COLO668 (cell line): ENCODE measurements around the gene PLXNA4.
A peak's percentile ranks its signal among the peaks of the same experiment; 100 is the strongest.

ENCODE experiments used
- DNase-seq: peaks from one replicate; lab custom pipeline; 2025; ENCODE audit not compliant: unreplicated experiment; lab: John Stamatoyannopoulos, UW

PLXNA4 gene

GRCh38 chr7:132105096-132105495 lies 471.2 kb downstream of the PLXNA4 start:
- no peak for DNase-seq

- DNase-seq = no peak
Observed at GRCh38 chr7:132103718-132104117, 472.6 kb downstream of the PLXNA4 start.

GRCh38 chr7:132102942-132103341 lies 473.3 kb downstream of the PLXNA4 start:
- no peak for DNase-seq

GRCh38 chr7:132102391-132102790 lies 473.9 kb downstream of the PLXNA4 start:
- DNase-seq = no peak

- no peak for DNase-seq
Observed at GRCh38 chr7:132100981-132101380, 475.3 kb downstream of the PLXNA4 start.

GRCh38 chr7:132100483-132100882 lies 475.8 kb downstream of the PLXNA4 start:
- DNase-seq = no peak

- no peak for DNase-seq
Observed at GRCh38 chr7:132099163-132099562, 477.1 kb downstream of the PLXNA4 start.

GRCh38 chr7:132098327-132098726 lies 477.9 kb downstream of the PLXNA4 start:
- DNase-seq = no peak

- DNase-seq = no peak
Observed at GRCh38 chr7:132097550-132098134, 478.6 kb downstream of the PLXNA4 start.

GRCh38 chr7:132095111-132095765 lies 481.0 kb downstream of the PLXNA4 start:
- DNase-seq = no peak

GRCh38 chr7:132092106-132092505 lies 484.2 kb downstream of the PLXNA4 start:
- DNase-seq = peak; percentile 75

GRCh38 chr7:132091706-132092105 lies 484.6 kb downstream of the PLXNA4 start:
- no peak for DNase-seq

- no peak for DNase-seq
Observed at GRCh38 chr7:132090444-132090843, 485.8 kb downstream of the PLXNA4 start.

- DNase-seq = no peak
Observed at GRCh38 chr7:132089356-132089755, 486.9 kb downstream of the PLXNA4 start.

GRCh38 chr7:132087421-132087820 lies 488.8 kb downstream of the PLXNA4 start:
- DNase-seq = no peak

GRCh38 chr7:132084776-132085388 lies 491.4 kb downstream of the PLXNA4 start:
- no peak for DNase-seq

- DNase-seq = no peak
Observed at GRCh38 chr7:132083537-132084123, 492.6 kb downstream of the PLXNA4 start.

- no peak for DNase-seq
Observed at GRCh38 chr7:132083126-132083525, 493.1 kb downstream of the PLXNA4 start.

- DNase-seq = no peak
Observed at GRCh38 chr7:132082394-132082793, 493.9 kb downstream of the PLXNA4 start.

- DNase-seq = no peak
Observed at GRCh38 chr7:132081686-132082085, 494.6 kb downstream of the PLXNA4 start.

- DNase-seq = no peak
Observed at GRCh38 chr7:132080967-132081668, 495.2 kb downstream of the PLXNA4 start.

- DNase-seq = no peak
Observed at GRCh38 chr7:132080467-132080866, 495.8 kb downstream of the PLXNA4 start.
